ENCODE results near the gene SLC1A2.

DNA sequence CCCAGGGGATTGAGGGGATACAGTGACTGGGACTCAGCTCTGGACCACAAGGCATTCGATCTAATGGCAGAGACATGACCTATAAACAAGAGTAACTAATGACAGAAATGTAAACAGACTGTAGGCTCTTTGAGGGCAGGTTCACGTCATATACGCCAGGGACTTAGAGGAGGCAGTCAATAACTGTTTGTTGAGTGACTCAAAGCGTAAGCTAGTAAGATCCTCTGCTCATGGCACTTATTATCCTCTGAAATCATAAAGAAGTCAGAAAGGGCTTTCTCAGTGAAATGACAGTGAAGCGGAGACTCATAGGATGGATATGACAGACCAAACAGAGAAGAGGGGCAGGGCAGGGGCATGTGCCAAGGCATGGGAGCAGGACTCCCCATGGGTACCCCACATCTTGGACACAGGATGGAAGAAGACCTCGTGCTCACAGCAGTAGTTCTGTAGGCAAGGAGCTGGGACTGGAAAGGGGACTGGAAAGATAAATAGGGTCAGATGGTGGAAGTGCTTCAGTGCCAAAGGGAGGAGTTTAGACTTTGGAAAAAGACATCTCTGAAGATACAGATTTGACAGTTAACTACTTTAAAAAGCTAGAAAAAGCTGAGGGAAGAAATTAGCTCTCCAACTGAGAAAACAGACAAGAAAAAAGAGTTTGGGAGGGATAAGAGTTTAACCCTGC, 72.7 kb downstream of the SLC1A2 start:
- TF ChIP-seq POLR2AphosphoS5 (IDR thresholded peaks at IDR 0.05; ENCODE audit: low read depth, low read length) (no peak), POLR2A (IDR thresholded peaks at IDR 0.05; ENCODE audit: low read depth, low read length) (no peak), TAF1 (IDR thresholded peaks at IDR 0.05; ENCODE audit: borderline replicate concordance, low read depth, low read length) (no peak)
